HK-2 (cell line): ENCODE results near the gene TEX2.
A peak's percentile ranks its signal among the peaks of the same experiment; 100 is the strongest.
"Not testable (repeated sequence)": the region's sequence is repeated elsewhere in the genome, so short reads cannot be mapped to it uniquely, and the experiment has no call there.

Source experiments
- DNase-seq: peaks from one replicate; pipeline ENCODE4 v3.0.0-alpha.2; 2018; ENCODE audit not compliant: unreplicated experiment

The TEX2 gene

GRCh38 chr17:64213995-64214811 is 48.9 kb downstream of the TEX2 start:
- DNase-seq: no peak

- no peak for DNase-seq
These were observed 50.9 kb downstream of the TEX2 start for GRCh38 chr17:64212122-64212521.

- peak; percentile 22 for DNase-seq
These were observed 53.1 kb downstream of the TEX2 start for GRCh38 chr17:64209983-64210382.

- DNase-seq: no peak
These were observed 53.6 kb downstream of the TEX2 start for GRCh38 chr17:64209356-64209941.

- not testable (repeated sequence) for DNase-seq
These were observed 54.4 kb downstream of the TEX2 start for GRCh38 chr17:64208656-64209055.

GRCh38 chr17:64205804-64206203 is 57.3 kb downstream of the TEX2 start:
- DNase-seq: no peak

- DNase-seq: no peak
These were observed 59.4 kb downstream of the TEX2 start for GRCh38 chr17:64203630-64204029.

- DNase-seq: no peak
These were observed 60.2 kb downstream of the TEX2 start for GRCh38 chr17:64202683-64203344.

- no peak for DNase-seq
These were observed 62.7 kb downstream of the TEX2 start for GRCh38 chr17:64200080-64201032.

GRCh38 chr17:64198331-64199090 is 64.5 kb downstream of the TEX2 start:
- DNase-seq: no peak

- DNase-seq: no peak
These were observed 66.5 kb downstream of the TEX2 start for GRCh38 chr17:64196601-64197000.

- DNase-seq: no peak
These were observed 69.5 kb downstream of the TEX2 start for GRCh38 chr17:64193561-64193960.

GRCh38 chr17:64192589-64192988 is 70.5 kb downstream of the TEX2 start:
- no peak for DNase-seq

GRCh38 chr17:64190472-64190871 is 72.6 kb downstream of the TEX2 start:
- DNase-seq: no peak

GRCh38 chr17:64188088-64188487 is 75.0 kb downstream of the TEX2 start:
- DNase-seq: no peak

GRCh38 chr17:64187093-64187895 is 75.8 kb downstream of the TEX2 start:
- no peak for DNase-seq

GRCh38 chr17:64186171-64187092 is 76.6 kb downstream of the TEX2 start:
- DNase-seq: no peak

GRCh38 chr17:64185557-64185956 is 77.5 kb downstream of the TEX2 start:
- not testable (repeated sequence) for DNase-seq

GRCh38 chr17:64185101-64185500 is 78.0 kb downstream of the TEX2 start:
- no peak for DNase-seq
